GM23248 (cell line): Measurements from ENCODE around the gene PCDH1.

Experiments
- EZH2 ChIP-seq: fragments of 200-600 bp; sonication (generic); IDR thresholded peaks from 2 replicates; pipeline ENCODE4 v1.6.1; 2018; ENCODE audit warnings: antibody characterized with exemption, mild to moderate bottlenecking; ENCODE audit not compliant: insufficient read depth, poor library complexity, severe bottlenecking
- EZH2phosphoT487 ChIP-seq: fragments of 200-600 bp; sonication (generic); IDR thresholded peaks from 2 replicates; pipeline ENCODE4 v1.6.1; 2018; ENCODE audit warnings: antibody characterized with exemption, moderate library complexity, mild to moderate bottlenecking, low read depth; ENCODE audit not compliant: insufficient read depth

- TF ChIP-seq EZH2phosphoT487 (no peak), EZH2 (no peak)
These were observed 39.1 kb downstream of the PCDH1 start for GRCh38 chr5:141839015-141839513.
